ENCODE measurements around the gene TIMP2. TPM values are rescaled to one million over a fixed set of nuclear protein-coding genes. Genes with fewer than 3 reads are reported as not detected.
"Not testable (repeated sequence)": the region's sequence is repeated elsewhere in the genome, so short reads cannot be mapped to it uniquely, and the experiment has no call there.

The TIMP2 gene
- total and polyA plus RNA-seq, 2 donors (not counting 3 experiments of a cell fraction or from before 2014, with no cell fraction given), result 138 to 318 TPM

DNA sequence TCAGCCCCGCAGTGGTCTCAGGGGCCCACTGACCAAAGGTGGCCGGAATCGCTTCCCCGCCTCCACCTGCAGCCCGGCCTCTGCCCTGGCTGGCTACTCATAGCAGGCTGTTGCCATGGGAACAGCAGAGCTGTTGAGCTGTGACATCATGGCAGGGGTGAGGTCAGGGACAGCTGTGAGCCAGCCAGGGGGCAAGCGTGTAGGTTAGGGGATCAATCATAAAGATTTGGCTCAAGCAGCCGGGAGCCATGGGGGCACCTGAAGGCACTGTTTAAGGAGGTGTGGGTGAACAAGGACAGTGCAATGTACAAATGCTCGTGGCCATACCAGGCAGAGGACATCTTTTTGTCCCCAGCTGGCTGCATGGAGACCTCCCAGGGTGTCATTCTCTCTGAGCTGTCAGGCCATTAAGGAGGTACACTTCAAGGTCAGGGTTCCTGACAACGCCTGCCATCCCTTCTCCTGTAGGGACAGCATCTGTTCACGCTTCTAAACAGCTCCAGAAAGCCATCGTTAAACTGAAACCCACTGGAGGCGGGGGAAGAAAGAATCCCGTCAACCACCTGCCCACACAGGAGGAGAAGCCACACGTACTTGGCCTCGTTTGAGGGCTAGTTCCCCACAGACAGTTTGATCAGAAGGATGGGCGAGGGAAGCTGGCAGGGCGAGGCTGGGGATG, 21.9 kb downstream of the TIMP2 start, which contains the start of gene CEP295NL:
TSS of gene CEP295NL (minus strand) at position 101 of the 679 bp plus-strand sequence. CDS start 1,373 bp downstream, outside the sequence.
- no peak within 1 kb of the TSS for H3K9ac ChIP-seq (replicated peaks; ENCODE audit: extremely low read depth, insufficient read depth, low read length)
- H3K4me3 ChIP-seq (replicated peaks in 1 of 3; ENCODE audit: insufficient read depth in 1 of 3, low read depth in 1 of 3, low read length in 3 of 3), result no peak within 1 kb of the TSS
- ChIA-PET POLR2A (no interaction called here), CTCF (interaction anchor here (1.4 to 3.1 kb wide), 3 partner anchors 12 to 68 kb away, joined by 3 to 12 read pairs (median 6); no protein-coding TSS in a partner anchor)
- H3K27ac ChIP-seq (ENCODE audit: insufficient read depth, low read depth, low read length), result no peak within 1 kb of the TSS
- intact Hi-C loops (cut with micrococcal nuclease), result no loop called here
- H3K9me1 ChIP-seq (replicated peaks; ENCODE audit: control insufficient read depth, extremely low read depth, insufficient read depth, low read length), result no peaks in the 10 kb centered on the region
- DNase-seq (ENCODE audit: low read depth, low spot score) (no peak), FAIRE-seq (no peak)
- H3K36me3 ChIP-seq (ENCODE audit: control insufficient read depth in 2 of 2, extremely low read depth in 1 of 2, insufficient read depth in 2 of 2, low read length in 2 of 2), result peaks cover 6 to 21% of the 10 kb centered on the region in 2 experiments
- H3K9me3 ChIP-seq (replicated peaks; ENCODE audit: control insufficient read depth, insufficient read depth, low read length), result no peaks in the 10 kb centered on the region
- no peaks in the 10 kb centered on the region for H3K4me1 ChIP-seq (ENCODE audit: control insufficient read depth, extremely low read depth, insufficient read depth, low read length)
- TF ChIP-seq EZH2 (IDR thresholded peaks at IDR 0.05; ENCODE audit: borderline replicate concordance, low read depth, low read length, severe bottlenecking) (no peak), POLR2A (IDR thresholded peaks at IDR 0.05; ENCODE audit: low read depth, low read length) (no peak), POLR2AphosphoS5 (IDR thresholded peaks at IDR 0.05; ENCODE audit: insufficient read depth, low read depth, low read length) (no peak), JUN (IDR thresholded peaks at IDR 0.05; ENCODE audit: borderline replicate concordance, insufficient read depth, insufficient read length, low read depth) (no peak), MYC (IDR thresholded peaks at IDR 0.05; ENCODE audit: low read depth, low read length) (no peak), CTCF (IDR thresholded peaks at IDR 0.05; ENCODE audit: extremely low read depth in 1 of 2, insufficient read depth in 1 of 2, low read depth in 1 of 2, low read length in 2 of 2) (no peak), GATA2 (IDR thresholded peaks at IDR 0.05; ENCODE audit: insufficient read depth, insufficient read length, low read depth, low read length) (no peak), FOS (IDR thresholded peaks at IDR 0.05; ENCODE audit: borderline replicate concordance, insufficient read depth, low read length) (no peak)
- TF ChIP-seq, protein P1, sequence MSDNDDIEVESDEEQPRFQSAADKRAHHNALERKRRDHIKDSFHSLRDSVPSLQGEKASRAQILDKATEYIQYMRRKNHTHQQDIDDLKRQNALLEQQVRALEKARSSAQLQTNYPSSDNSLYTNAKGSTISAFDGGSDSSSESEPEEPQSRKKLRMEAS (IDR thresholded peaks at IDR 0.05; ENCODE audit: insufficient read depth, insufficient read length), result no peak
- BruUV-seq (replicated peaks), result no TSS peak
- H3K4me2 ChIP-seq (ENCODE audit: insufficient read depth, low read length), result no peak within 1 kb of the TSS
- no peaks in the 10 kb centered on the region for H3K27me3 ChIP-seq (ENCODE audit: control insufficient read depth in 2 of 2, insufficient read depth in 2 of 2, low read length in 2 of 2)
- no peaks in the 10 kb centered on the region for H4K20me1 ChIP-seq (replicated peaks; ENCODE audit: control insufficient read depth, extremely low read depth, insufficient read depth, low read length)
- dilution Hi-C loops (cut with MboI; ENCODE audit: extremely low pct_ligation_motif_present, low sequenced_read_pairs), result no loop called here
- peaks cover 16% of the 10 kb centered on the region for H3K79me2 ChIP-seq (ENCODE audit: control insufficient read depth, insufficient read depth, low read length)
- H2AFZ ChIP-seq (ENCODE audit: low read depth, low read length), result no peak within 1 kb of the TSS

DNA sequence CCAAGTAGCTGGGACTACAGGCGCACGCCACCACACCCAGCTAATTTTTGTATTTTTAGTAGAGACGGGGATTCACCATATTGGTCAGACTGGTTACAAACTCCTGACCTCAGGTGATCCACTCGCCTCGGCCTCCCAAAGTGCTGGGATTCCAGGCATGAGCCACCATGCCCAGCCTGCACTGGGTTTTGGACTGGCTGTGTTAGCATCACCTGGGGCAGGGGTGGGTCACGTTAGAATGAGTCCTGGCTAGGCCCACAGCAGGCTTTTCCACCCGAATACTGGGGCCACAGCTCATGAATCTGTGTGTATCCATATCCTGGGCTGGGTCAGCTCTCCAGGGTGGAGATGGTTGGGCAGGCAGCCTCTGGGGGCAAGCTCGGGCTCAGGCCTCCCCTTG, 23.0 kb downstream of the TIMP2 start:
- H3K4me1 ChIP-seq (ENCODE audit: control insufficient read depth, extremely low read depth, insufficient read depth, low read length); H3K9me1 ChIP-seq (replicated peaks; ENCODE audit: control insufficient read depth, extremely low read depth, insufficient read depth, low read length); H4K20me1 ChIP-seq (replicated peaks; ENCODE audit: control insufficient read depth, extremely low read depth, insufficient read depth, low read length); DNase-seq (ENCODE audit: low read depth, low spot score); H2AFZ ChIP-seq (ENCODE audit: low read depth, low read length); H3K4me2 ChIP-seq (ENCODE audit: insufficient read depth, low read length); H3K27ac ChIP-seq (ENCODE audit: insufficient read depth, low read depth, low read length); POLR2A ChIA-PET; H3K9ac ChIP-seq (replicated peaks; ENCODE audit: extremely low read depth, insufficient read depth, low read length); FAIRE-seq; BruUV-seq (replicated peaks); intact Hi-C loops (cut with micrococcal nuclease); H3K4me3 ChIP-seq (replicated peaks in 1 of 3; ENCODE audit: insufficient read depth in 1 of 3, low read depth in 1 of 3, low read length in 3 of 3); H3K9me3 ChIP-seq (replicated peaks; ENCODE audit: control insufficient read depth, insufficient read depth, low read length); H3K27me3 ChIP-seq (ENCODE audit: control insufficient read depth in 2 of 2, insufficient read depth in 2 of 2, low read length in 2 of 2); dilution Hi-C loops (cut with MboI; ENCODE audit: extremely low pct_ligation_motif_present, low sequenced_read_pairs): not testable (repeated sequence)
- Histone ChIP-seq H3K36me3 (ENCODE audit: control insufficient read depth in 2 of 2, extremely low read depth in 1 of 2, insufficient read depth in 2 of 2, low read length in 2 of 2) (peaks cover 6 to 24% of the 10 kb centered on the region in 2 experiments), H3K79me2 (ENCODE audit: control insufficient read depth, insufficient read depth, low read length) (peaks cover 18% of the 10 kb centered on the region)
- CTCF ChIA-PET, result interaction anchor here (1.4 to 1.5 kb wide), 2 partner anchors 13 to 37 kb away, joined by 3 to 6 read pairs; no protein-coding TSS in a partner anchor
